CD4-positive, alpha-beta memory T cell (primary cell): Measurements from ENCODE around the gene MAP2K5. TPM values are rescaled to one million over a fixed set of nuclear protein-coding genes. Genes with fewer than 3 reads are reported as not detected.

Source experiments
- CTCF ChIA-PET: fragments of 350-600 bp; sonication (Branson Sonifier 250); formaldehyde crosslinking; loops from one replicate; lab custom pipeline; 2021; ENCODE audit warnings: inconsistent platforms; ENCODE audit not compliant: partially characterized antibody; lab: Charles Lee
- POLR2A ChIA-PET: fragments of 350-600 bp; sonication (Branson Sonifier 250); formaldehyde crosslinking; loops from one replicate; lab custom pipeline; 2021; ENCODE audit not compliant: partially characterized antibody; lab: Charles Lee
- DNase-seq, 5 donors: peaks; one replicate each; pipeline versions ENCODE4 v3.0.0 to v3.0.0-alpha.2; 2020 to 2022; ENCODE audit warnings: mixed read lengths in 1 of 5
- H3K27ac ChIP-seq: one replicate; pipeline ENCODE4 v1.7.0; 2013; ENCODE audit warnings: low read depth, low read length
- H3K27me3 ChIP-seq: 2 replicates; pipeline ENCODE4 v1.7.0; 2013; ENCODE audit warnings: mild to moderate bottlenecking, low read length, moderate library complexity; ENCODE audit not compliant: insufficient read depth
- H3K36me3 ChIP-seq: 2 replicates; pipeline ENCODE4 v1.7.0; 2013; ENCODE audit warnings: mild to moderate bottlenecking, low read length, moderate library complexity; ENCODE audit not compliant: insufficient read depth
- H3K4me1 ChIP-seq: 2 replicates; pipeline ENCODE4 v1.7.0; 2013; ENCODE audit warnings: mild to moderate bottlenecking, low read length, moderate library complexity; ENCODE audit not compliant: insufficient read depth
- H3K4me3 ChIP-seq, 2 donors: one replicate each; pipeline ENCODE4 v1.7.0; 2013; ENCODE audit warnings: low read length in 2 of 2, mild to moderate bottlenecking in 1 of 2
- H3K9me3 ChIP-seq, 2 donors: one replicate each; pipeline ENCODE4 v1.7.0; 2013; ENCODE audit warnings: low read length in 2 of 2, control low read depth in 1 of 2; ENCODE audit not compliant: control insufficient read depth in 1 of 2
- H3K27ac Mint-ChIP-seq, 7 donors: one replicate each; pipeline ENCODE4 v1.8.0; 2020 to 2021; ENCODE audit warnings: mixed read lengths in 7 of 7, mild to moderate bottlenecking in 6 of 7, inconsistent platforms in 3 of 7, moderate library complexity in 3 of 7
- H3K27me3 Mint-ChIP-seq, 2 donors: one replicate each; pipeline ENCODE4 v1.8.0; 2020 to 2021; ENCODE audit warnings: mixed read lengths in 2 of 2
- H3K36me3 Mint-ChIP-seq, 2 donors: one replicate each; pipeline ENCODE4 v1.8.0; 2020 to 2021; ENCODE audit warnings: mixed read lengths in 2 of 2, inconsistent platforms in 1 of 2, mild to moderate bottlenecking in 1 of 2
- H3K4me1 Mint-ChIP-seq, 4 donors: one replicate each; pipeline ENCODE4 v1.8.0; 2020 to 2021; ENCODE audit warnings: mixed read lengths in 4 of 4, mild to moderate bottlenecking in 1 of 4
- H3K4me3 Mint-ChIP-seq, 8 donors: one replicate each; pipeline ENCODE4 v1.8.0; 2020 to 2021; ENCODE audit warnings: mixed read lengths in 8 of 8, mild to moderate bottlenecking in 7 of 8, moderate library complexity in 6 of 8, inconsistent platforms in 3 of 8
- H3K9me3 Mint-ChIP-seq, 8 donors: one replicate each; pipeline ENCODE4 v1.8.0; 2020 to 2021; ENCODE audit warnings: mixed read lengths in 8 of 8, mild to moderate bottlenecking in 5 of 8, inconsistent platforms in 3 of 8, moderate library complexity in 1 of 8
- intact Hi-C: fragments of 100-400 bp; cut with micrococcal nuclease; formaldehyde crosslinking; loops from one replicate; pipeline ENCODE4 v1.15.1; 2023
- polyA plus RNA-seq, 2 donors: library from polyadenylated mRNA; unstranded; fragments of 300-500 nt; fragmentation: Illumina TruSeq; gene quantifications; one replicate each; pipeline ENCODE4 v1.2.3, GENCODE V29; 2021
- total RNA-seq, 2 experiments: library from RNA; stranded (reverse); gene quantifications; one replicate each; pipeline ENCODE4 v1.2.3, GENCODE V29; 2021

MAP2K5 gene
- total and polyA plus RNA-seq, 4 experiments from 2014 or later: 15.2 to 31.4 (median 24.9) TPM

- Histone ChIP-seq H3K27me3 (no peaks in the 10 kb centered on the region), H3K27ac (no peak overlapping the region), H3K4me1 (no peaks in the 10 kb centered on the region), H3K36me3 (no peaks in the 10 kb centered on the region), H3K9me3 (no peaks in the 10 kb centered on the region), H3K4me3 (no peak overlapping the region)
- Mint-ChIP-seq H3K9me3 (peaks cover 0 to 2% (median 0%) of the 10 kb centered on the region in 8 donors), H3K36me3 (no peaks in the 10 kb centered on the region), H3K4me1 (no peaks in the 10 kb centered on the region), H3K27ac (no peak overlapping the region), H3K4me3 (no peak overlapping the region), H3K27me3 (peaks cover 5 to 11% of the 10 kb centered on the region in 2 donors)
- ChIA-PET CTCF (no interaction called here), POLR2A (no interaction called here)
- intact Hi-C loops: no loop called here
- no peak for DNase-seq
These were observed 307.0 kb downstream of the MAP2K5 start for GRCh38 chr15:67849538-67849937.

GRCh38 chr15:67850336-67850735 lies 307.8 kb downstream of the MAP2K5 start:
- no peak overlapping the region for H3K4me3 Mint-ChIP-seq
- peaks cover 0 to 2% (median 0%) of the 10 kb centered on the region in 8 donors for H3K9me3 Mint-ChIP-seq
- H3K36me3 ChIP-seq: no peaks in the 10 kb centered on the region
- POLR2A ChIA-PET: no interaction called here
- CTCF ChIA-PET: interaction anchor here (1.0 kb wide), 1 partner anchor 14 kb away, joined by 3 read pairs; no protein-coding TSS in a partner anchor
- no peaks in the 10 kb centered on the region for H3K4me1 Mint-ChIP-seq
- no peaks in the 10 kb centered on the region for H3K9me3 ChIP-seq
- H3K27me3 Mint-ChIP-seq: peaks cover 5 to 11% of the 10 kb centered on the region in 2 donors
- no peaks in the 10 kb centered on the region for H3K27me3 ChIP-seq
- no peak overlapping the region for H3K4me3 ChIP-seq
- H3K27ac Mint-ChIP-seq: peak overlapping the region in 1 of 7 donors; percentile 8
- H3K27ac ChIP-seq: no peak overlapping the region
- intact Hi-C loops: no loop called here
- H3K4me1 ChIP-seq: no peaks in the 10 kb centered on the region
- no peaks in the 10 kb centered on the region for H3K36me3 Mint-ChIP-seq
- DNase-seq: no peak

- H3K36me3 Mint-ChIP-seq: no peaks in the 10 kb centered on the region
- peaks cover 0 to 2% (median 0%) of the 10 kb centered on the region in 8 donors for H3K9me3 Mint-ChIP-seq
- no peak overlapping the region for H3K4me3 Mint-ChIP-seq
- peaks cover 5 to 11% of the 10 kb centered on the region in 2 donors for H3K27me3 Mint-ChIP-seq
- intact Hi-C loops: no loop called here
- no peaks in the 10 kb centered on the region for H3K4me1 ChIP-seq
- no peak for DNase-seq
- no peak overlapping the region for H3K27ac ChIP-seq
- POLR2A ChIA-PET: no interaction called here
- H3K27me3 ChIP-seq: no peaks in the 10 kb centered on the region
- CTCF ChIA-PET: interaction anchor here (1.0 kb wide), 1 partner anchor 15 kb away, joined by 3 read pairs; no protein-coding TSS in a partner anchor
- no peaks in the 10 kb centered on the region for H3K36me3 ChIP-seq
- no peaks in the 10 kb centered on the region for H3K4me1 Mint-ChIP-seq
- no peak overlapping the region for H3K4me3 ChIP-seq
- H3K9me3 ChIP-seq: no peaks in the 10 kb centered on the region
- H3K27ac Mint-ChIP-seq: no peak overlapping the region
These were observed 308.6 kb downstream of the MAP2K5 start for GRCh38 chr15:67850994-67851571.

GRCh38 chr15:67852418-67852817 lies 309.9 kb downstream of the MAP2K5 start:
- intact Hi-C loops: no loop called here
- ChIA-PET POLR2A (no interaction called here), CTCF (interaction anchor here (2.4 kb wide), 1 partner anchor 11 kb away, joined by 7 read pairs; no protein-coding TSS in a partner anchor)
- no peaks in the 10 kb centered on the region for H3K9me3 ChIP-seq
- H3K4me3 ChIP-seq: no peak overlapping the region
- peaks cover 0 to 2% (median 0%) of the 10 kb centered on the region in 8 donors for H3K9me3 Mint-ChIP-seq
- H3K27ac Mint-ChIP-seq: no peak overlapping the region
- no peaks in the 10 kb centered on the region for H3K4me1 Mint-ChIP-seq
- no peak for DNase-seq
- H3K27me3 Mint-ChIP-seq: peaks cover 6 to 11% of the 10 kb centered on the region in 2 donors
- H3K4me3 Mint-ChIP-seq: no peak overlapping the region
- no peaks in the 10 kb centered on the region for H3K27me3 ChIP-seq
- H3K27ac ChIP-seq: no peak overlapping the region
- H3K36me3 ChIP-seq: no peaks in the 10 kb centered on the region
- H3K36me3 Mint-ChIP-seq: no peaks in the 10 kb centered on the region
- H3K4me1 ChIP-seq: no peaks in the 10 kb centered on the region

GRCh38 chr15:67853454-67853853 lies 311.0 kb downstream of the MAP2K5 start:
- H3K27ac Mint-ChIP-seq: no peak overlapping the region
- CTCF ChIA-PET: interaction anchor here (1.2 to 2.4 kb wide), 2 partner anchors 10 to 17 kb away, joined by 3 to 7 read pairs; no protein-coding TSS in a partner anchor

GRCh38 chr15:67854358-67854757 lies 311.9 kb downstream of the MAP2K5 start:
- no peak overlapping the region for H3K27ac Mint-ChIP-seq
- POLR2A ChIA-PET: no interaction called here
- Histone ChIP-seq H3K4me1 (no peaks in the 10 kb centered on the region), H3K27me3 (no peaks in the 10 kb centered on the region), H3K36me3 (no peaks in the 10 kb centered on the region), H3K9me3 (no peaks in the 10 kb centered on the region), H3K27ac (no peak overlapping the region), H3K4me3 (no peak overlapping the region)
- H3K27me3 Mint-ChIP-seq: peaks cover 6 to 11% of the 10 kb centered on the region in 2 donors
- peaks cover 0 to 2% (median 0%) of the 10 kb centered on the region in 8 donors for H3K9me3 Mint-ChIP-seq
- no peak for DNase-seq
- no peaks in the 10 kb centered on the region for H3K4me1 Mint-ChIP-seq
- no peak overlapping the region for H3K4me3 Mint-ChIP-seq
- H3K36me3 Mint-ChIP-seq: no peaks in the 10 kb centered on the region
- intact Hi-C loops: no loop called here
- CTCF ChIA-PET: interaction anchor here (2.4 kb wide), 1 partner anchor 9 kb away, joined by 7 read pairs; no protein-coding TSS in a partner anchor

More at GRCh38 chr15:67853454-67853853, 311.0 kb downstream of the MAP2K5 start:
- H3K36me3 Mint-ChIP-seq: no peaks in the 10 kb centered on the region
- POLR2A ChIA-PET: no interaction called here
- H3K4me1 ChIP-seq: no peaks in the 10 kb centered on the region
- DNase-seq: no peak
- peaks cover 0 to 2% (median 0%) of the 10 kb centered on the region in 8 donors for H3K9me3 Mint-ChIP-seq
- no peaks in the 10 kb centered on the region for H3K27me3 ChIP-seq
- peaks cover 6 to 11% of the 10 kb centered on the region in 2 donors for H3K27me3 Mint-ChIP-seq
- intact Hi-C loops: no loop called here
- no peak overlapping the region for H3K4me3 ChIP-seq
- H3K36me3 ChIP-seq: no peaks in the 10 kb centered on the region
- no peak overlapping the region for H3K4me3 Mint-ChIP-seq
- no peaks in the 10 kb centered on the region for H3K9me3 ChIP-seq
- no peaks in the 10 kb centered on the region for H3K4me1 Mint-ChIP-seq
- H3K27ac ChIP-seq: no peak overlapping the region

- no peaks in the 10 kb centered on the region for H3K27me3 ChIP-seq
- Mint-ChIP-seq H3K9me3 (peaks cover 0 to 2% (median 0%) of the 10 kb centered on the region in 8 donors), H3K4me3 (no peak overlapping the region), H3K27ac (no peak overlapping the region), H3K4me1 (no peaks in the 10 kb centered on the region), H3K36me3 (no peaks in the 10 kb centered on the region), H3K27me3 (peaks cover 3 to 5% of the 10 kb centered on the region in 2 donors)
- no peak overlapping the region for H3K4me3 ChIP-seq
- H3K9me3 ChIP-seq: no peaks in the 10 kb centered on the region
- no peaks in the 10 kb centered on the region for H3K36me3 ChIP-seq
- POLR2A ChIA-PET: no interaction called here
- DNase-seq: no peak
- CTCF ChIA-PET: no interaction called here
- no peaks in the 10 kb centered on the region for H3K4me1 ChIP-seq
- H3K27ac ChIP-seq: no peak overlapping the region
- intact Hi-C loops: no loop called here
These were observed 313.3 kb downstream of the MAP2K5 start for GRCh38 chr15:67855842-67856241.
